Measurements from ENCODE around the gene ANAPC16. TPM values are rescaled to one million over a fixed set of nuclear protein-coding genes. Genes with fewer than 3 reads are reported as not detected.

ANAPC16 gene
- total RNA-seq (2014; rRNA removed; shearing (Covaris generic); ENCODE audit: low replicate concordance): 61.1 and 141 TPM in 2 replicates

DNA sequence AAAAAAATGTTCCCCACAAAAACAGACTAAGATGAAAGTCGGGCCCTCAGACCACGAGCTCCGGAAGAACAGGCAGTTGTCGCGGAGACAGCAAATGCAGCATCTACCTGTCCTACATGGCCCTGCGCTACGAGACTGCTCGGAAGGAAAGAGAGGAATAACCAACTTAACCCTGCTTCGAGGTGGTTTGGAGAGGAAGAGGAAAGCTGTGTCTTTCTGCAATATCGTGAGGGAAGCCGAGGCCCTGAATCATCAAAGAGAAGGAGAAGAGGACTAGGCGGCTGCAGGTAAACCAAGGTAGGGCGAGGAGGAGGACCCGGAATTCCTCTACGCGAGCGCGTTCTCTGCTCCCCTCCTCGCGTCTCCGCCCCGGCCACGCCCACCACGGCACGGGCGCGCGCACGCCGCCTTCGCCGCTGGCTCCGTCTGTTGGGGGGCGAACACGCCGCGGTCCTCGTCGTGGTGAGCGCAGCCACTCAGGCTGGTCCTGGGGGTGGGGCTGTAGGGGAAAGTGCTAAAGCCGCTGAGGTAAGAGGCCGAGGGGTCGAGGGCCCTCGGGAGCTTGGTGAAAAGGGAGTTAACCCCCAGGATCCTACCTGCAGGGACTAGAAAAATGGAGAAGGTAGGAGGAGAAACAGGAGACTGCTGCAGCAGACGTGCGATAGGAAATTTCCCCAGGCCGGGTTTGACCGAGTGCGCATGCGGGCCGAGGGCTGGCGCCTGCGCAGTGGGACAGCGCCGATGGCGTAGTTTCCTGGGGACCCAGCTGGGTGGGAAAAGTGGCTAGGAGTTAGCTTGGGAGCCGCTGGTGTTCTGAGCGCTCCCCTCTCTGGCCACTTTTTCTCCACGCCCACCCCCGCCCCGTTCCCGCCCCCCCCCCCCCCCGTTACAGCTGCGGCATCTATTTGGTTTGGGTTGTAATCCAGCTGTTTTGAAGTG lies at the start of gene ANAPC16, which contains the start of gene ASCC1:
TSS of gene ANAPC16 (plus strand) at position 402 of the 939 bp plus-strand sequence. CDS start 7,903 bp downstream, outside the sequence.
TSS of gene ASCC1 (minus strand) at position 666 of the 939 bp plus-strand sequence. CDS start 2,978 bp downstream, outside the sequence.
- no peaks in the 10 kb centered on the region for H3K27me3 ChIP-seq
- peak; percentile 91 for DNase-seq
- no peaks in the 10 kb centered on the region for H3K9me3 ChIP-seq
- H3K4me3 ChIP-seq: peak within 1 kb of the TSS; percentile 85
- peaks cover 1% of the 10 kb centered on the region for H3K36me3 ChIP-seq

- H3K27me3 ChIP-seq: no peaks in the 10 kb centered on the region
- H3K36me3 ChIP-seq: no peaks in the 10 kb centered on the region; the same call in 1 of the 2 replicates
- no peak for DNase-seq
- H3K4me3 ChIP-seq: no peak overlapping the region
- H3K9me3 ChIP-seq: no peaks in the 10 kb centered on the region
Measured at GRCh38 chr10:72167118-72167517, 48.7 kb upstream of the ANAPC16 start.

GRCh38 chr10:72170263-72170662 lies 45.5 kb upstream of the ANAPC16 start:
- DNase-seq: no peak

GRCh38 chr10:72170733-72171132 lies 45.1 kb upstream of the ANAPC16 start:
- DNase-seq: no peak
- H3K4me3 ChIP-seq: no peak overlapping the region
- no peaks in the 10 kb centered on the region for H3K9me3 ChIP-seq
- H3K27me3 ChIP-seq: no peaks in the 10 kb centered on the region
- H3K36me3 ChIP-seq: no peaks in the 10 kb centered on the region; the same call in 1 of the 2 replicates

More at GRCh38 chr10:72170263-72170662, 45.5 kb upstream of the ANAPC16 start:
- H3K36me3 ChIP-seq: no peaks in the 10 kb centered on the region; the same call in 1 of the 2 replicates
- H3K9me3 ChIP-seq: no peaks in the 10 kb centered on the region
- H3K27me3 ChIP-seq: no peaks in the 10 kb centered on the region
- H3K4me3 ChIP-seq: no peak overlapping the region

DNA sequence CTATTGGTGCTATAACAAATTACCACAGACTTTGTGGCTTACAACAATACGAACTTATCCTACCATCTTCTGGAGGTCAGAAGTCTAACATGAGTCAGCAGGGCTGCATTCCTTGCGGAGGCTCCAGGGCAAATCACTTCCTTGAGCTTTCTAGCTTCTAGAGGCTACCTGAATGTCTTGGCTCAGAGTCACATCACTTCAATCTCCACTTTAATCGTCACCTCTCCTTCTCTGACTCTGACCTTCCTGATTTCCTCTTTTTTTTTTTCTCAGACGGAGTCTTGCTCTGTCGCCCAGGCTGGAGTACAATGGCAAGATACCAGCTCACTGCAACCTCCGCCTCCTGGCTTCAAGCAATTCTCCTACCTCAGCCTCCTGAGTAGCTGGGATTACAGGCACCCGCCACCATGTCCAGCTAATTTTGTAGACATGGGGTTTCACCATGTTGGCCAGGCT lies 44.6 kb upstream of the ANAPC16 start:
- Histone ChIP-seq H3K4me3 (no peak overlapping the region), H3K27me3 (no peaks in the 10 kb centered on the region), H3K9me3 (no peaks in the 10 kb centered on the region), H3K36me3 (no peaks in the 10 kb centered on the region; the same call in 1 of the 2 replicates)
- peak; percentile 40 for DNase-seq

DNA sequence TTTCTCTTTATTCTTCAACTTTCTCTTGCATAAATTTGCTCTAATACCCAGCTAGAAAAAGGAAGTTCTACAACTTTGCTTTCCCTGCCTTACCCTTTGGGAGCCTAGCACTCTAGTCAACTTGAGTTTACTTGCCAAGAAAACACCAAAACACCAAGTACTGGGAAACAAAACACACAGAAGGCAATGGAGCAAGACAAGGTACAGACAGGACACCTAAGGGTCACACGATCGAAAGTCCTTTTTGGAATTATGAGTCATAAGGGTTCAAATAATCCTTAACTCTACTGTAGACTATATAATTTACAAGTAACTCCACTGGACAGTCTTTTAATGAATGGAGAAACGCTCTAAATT lies 42.6 kb upstream of the ANAPC16 start:
- Histone ChIP-seq H3K27me3 (no peaks in the 10 kb centered on the region), H3K36me3 (no peaks in the 10 kb centered on the region; the same call in none of the 2 replicates), H3K4me3 (no peak overlapping the region), H3K9me3 (no peaks in the 10 kb centered on the region)
- DNase-seq: no peak

DNA sequence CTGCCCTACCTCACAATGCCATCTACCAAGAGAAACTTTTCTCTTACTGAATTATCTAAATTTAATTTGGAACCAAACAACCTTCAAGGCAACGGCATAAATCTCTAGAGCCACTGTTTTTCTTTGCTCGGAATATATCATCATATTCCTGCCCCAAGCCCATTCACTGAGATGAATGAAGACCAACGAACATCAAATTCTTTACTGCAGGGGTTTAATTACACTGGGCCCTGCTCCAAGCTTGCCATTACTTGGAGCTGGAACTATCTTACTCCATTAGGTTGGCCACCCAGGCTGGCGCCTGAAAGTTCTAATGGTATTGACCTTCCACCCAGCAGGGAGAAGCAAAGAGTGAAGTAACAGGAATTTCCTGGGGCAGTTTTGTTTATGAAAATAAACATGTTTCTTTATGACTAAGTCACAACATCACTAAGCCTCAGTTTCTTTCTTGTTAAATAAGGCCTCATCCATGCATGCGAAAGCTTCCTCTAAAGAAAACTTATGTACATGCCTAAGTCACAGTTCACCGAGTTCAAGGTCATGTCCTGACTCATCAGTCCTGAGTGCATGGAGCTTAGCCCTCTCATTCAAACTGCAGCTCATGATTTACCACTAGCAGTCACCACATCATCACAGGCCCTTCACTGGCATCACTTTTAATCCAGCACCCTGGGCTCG lies 42.1 kb upstream of the ANAPC16 start:
- no peaks in the 10 kb centered on the region for H3K9me3 ChIP-seq
- no peaks in the 10 kb centered on the region for H3K27me3 ChIP-seq
- DNase-seq: peak; percentile 55
- H3K4me3 ChIP-seq: no peak overlapping the region
- H3K36me3 ChIP-seq: peaks cover 4% of the 10 kb centered on the region

DNA sequence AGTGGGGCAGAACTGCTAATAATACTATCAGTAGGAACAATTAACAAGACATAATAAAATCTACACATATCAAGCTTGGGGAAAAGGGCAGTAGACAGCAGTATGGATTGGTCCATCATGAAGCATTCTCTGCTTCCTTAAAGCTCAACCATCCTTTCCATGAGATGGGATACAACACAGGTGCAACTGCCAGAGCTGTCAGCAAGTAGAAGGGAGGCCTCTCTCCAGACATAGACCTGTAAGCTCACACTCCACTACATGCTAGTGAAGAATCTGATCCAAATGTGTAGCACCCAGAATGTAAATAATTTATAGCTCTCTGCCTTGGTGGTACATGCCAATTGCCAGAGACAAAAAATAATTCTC lies 41.5 kb upstream of the ANAPC16 start:
- H3K36me3 ChIP-seq: peaks cover 4% of the 10 kb centered on the region
- H3K4me3 ChIP-seq: no peak overlapping the region
- H3K27me3 ChIP-seq: no peaks in the 10 kb centered on the region
- H3K9me3 ChIP-seq: no peaks in the 10 kb centered on the region
- no peak for DNase-seq

DNA sequence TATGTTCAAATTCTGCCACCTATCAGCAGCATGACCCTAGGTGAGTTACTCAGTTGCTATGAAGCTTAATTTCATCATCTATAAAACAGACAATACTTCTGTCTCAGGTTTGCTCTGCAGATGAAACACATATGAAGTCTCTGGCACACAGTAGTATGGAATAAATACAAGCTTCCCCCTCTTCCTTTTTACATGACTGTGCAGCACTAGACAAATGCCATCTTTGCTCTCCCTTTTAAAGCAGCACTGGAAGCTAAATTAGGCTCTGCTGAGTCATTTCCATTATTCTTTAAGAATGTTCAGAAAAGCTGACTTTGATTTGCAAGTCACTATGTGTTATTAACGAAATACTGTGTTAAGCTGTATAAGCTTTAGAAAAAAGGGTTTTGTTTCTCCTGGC lies 40.7 kb upstream of the ANAPC16 start:
- H3K36me3 ChIP-seq: peaks cover 4% of the 10 kb centered on the region
- no peaks in the 10 kb centered on the region for H3K9me3 ChIP-seq
- H3K4me3 ChIP-seq: no peak overlapping the region
- no peak for DNase-seq
- H3K27me3 ChIP-seq: no peaks in the 10 kb centered on the region

DNA sequence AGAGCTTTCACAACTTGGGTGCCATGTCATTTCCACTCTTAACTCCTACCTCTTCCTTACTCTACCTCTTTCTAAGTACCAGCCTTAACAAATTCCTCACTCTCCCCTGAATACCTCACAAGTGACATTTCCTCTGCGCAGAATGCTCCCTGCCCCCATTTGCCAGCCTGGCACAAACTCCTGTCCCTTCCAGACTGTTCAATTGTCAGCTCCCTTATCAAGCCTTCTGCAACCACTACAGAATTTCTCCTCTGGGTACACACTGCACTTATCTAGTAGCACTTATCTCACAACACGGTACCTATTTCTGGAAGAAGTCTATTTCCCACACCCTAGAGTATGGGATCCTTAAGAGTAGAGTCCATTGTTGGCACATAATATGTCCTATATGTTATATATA lies 39.1 kb upstream of the ANAPC16 start:
- no peak for DNase-seq
- H3K9me3 ChIP-seq: no peaks in the 10 kb centered on the region
- H3K27me3 ChIP-seq: no peaks in the 10 kb centered on the region
- H3K4me3 ChIP-seq: no peak overlapping the region
- H3K36me3 ChIP-seq: peaks cover 4% of the 10 kb centered on the region

GRCh38 chr10:72177454-72177853 lies 38.4 kb upstream of the ANAPC16 start:
- H3K27me3 ChIP-seq: no peaks in the 10 kb centered on the region

GRCh38 chr10:72184156-72184555 lies 31.7 kb upstream of the ANAPC16 start:
- no peak overlapping the region for H3K4me3 ChIP-seq
- DNase-seq: no peak
- no peaks in the 10 kb centered on the region for H3K27me3 ChIP-seq
- H3K36me3 ChIP-seq: peaks cover 3% of the 10 kb centered on the region
- peaks cover 9% of the 10 kb centered on the region for H3K9me3 ChIP-seq

More at GRCh38 chr10:72177454-72177853, 38.4 kb upstream of the ANAPC16 start:
- DNase-seq: no peak
- Histone ChIP-seq H3K4me3 (no peak overlapping the region), H3K9me3 (no peaks in the 10 kb centered on the region), H3K36me3 (peaks cover 4% of the 10 kb centered on the region)

DNA sequence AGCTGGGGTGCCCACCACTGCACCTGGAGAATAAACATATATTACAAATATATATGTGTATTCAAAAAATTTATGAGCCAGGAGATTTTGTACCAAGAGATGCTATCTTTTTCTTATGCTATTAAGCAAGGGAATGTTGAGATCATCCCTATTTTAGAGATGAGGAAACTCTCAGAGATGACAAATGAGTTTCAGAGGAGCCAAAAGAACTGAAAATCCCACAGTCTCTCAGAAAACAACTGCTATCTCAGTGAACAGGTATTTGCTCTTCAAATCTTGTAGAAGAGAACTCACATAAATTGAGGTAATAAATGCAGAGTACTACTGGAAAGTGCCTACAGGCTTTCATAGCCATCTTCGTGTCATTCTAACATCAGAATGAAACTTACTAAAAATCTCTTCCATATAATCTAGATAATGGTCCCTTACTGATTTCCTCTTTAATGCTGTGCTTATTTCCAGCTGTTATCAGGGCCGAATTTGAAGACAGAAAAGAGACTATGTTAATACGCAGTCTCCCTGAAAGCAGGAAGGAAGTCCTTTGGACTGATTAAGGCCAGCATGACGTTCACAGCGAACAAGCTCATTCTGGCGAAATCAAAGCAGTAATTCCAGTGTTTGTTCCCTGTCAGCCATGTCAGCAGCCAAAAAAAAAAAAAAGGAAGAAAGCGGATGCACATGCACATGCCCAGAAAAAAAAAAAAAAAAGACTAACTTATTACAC lies 29.4 kb upstream of the ANAPC16 start:
- Histone ChIP-seq H3K4me3 (no peak overlapping the region), H3K9me3 (peaks cover 9% of the 10 kb centered on the region)
- no peak for DNase-seq

DNA sequence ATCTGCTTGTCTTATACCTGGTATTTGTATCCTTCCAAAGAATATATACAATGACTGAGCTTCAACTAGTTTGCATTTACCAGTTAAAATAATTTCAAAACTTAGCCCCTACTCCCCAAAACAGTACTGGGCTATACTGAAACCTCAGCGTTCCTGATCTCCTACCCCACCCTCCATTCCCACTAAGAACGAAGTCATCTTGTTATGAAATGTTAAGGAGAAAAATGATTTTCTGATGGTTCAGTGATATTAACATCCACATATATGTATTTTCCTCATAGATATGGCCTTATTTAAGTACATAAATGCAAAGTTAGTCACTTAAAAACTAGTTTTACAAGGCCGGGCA lies 28.9 kb upstream of the ANAPC16 start:
- no peak for DNase-seq
- no peak overlapping the region for H3K4me3 ChIP-seq
- peaks cover 9% of the 10 kb centered on the region for H3K9me3 ChIP-seq
- peaks cover 3% of the 10 kb centered on the region for H3K36me3 ChIP-seq
- H3K27me3 ChIP-seq: no peaks in the 10 kb centered on the region

More for the DNA sequence above, 29.4 kb upstream of the ANAPC16 start:
- Histone ChIP-seq H3K36me3 (peaks cover 3% of the 10 kb centered on the region), H3K27me3 (no peaks in the 10 kb centered on the region)

DNA sequence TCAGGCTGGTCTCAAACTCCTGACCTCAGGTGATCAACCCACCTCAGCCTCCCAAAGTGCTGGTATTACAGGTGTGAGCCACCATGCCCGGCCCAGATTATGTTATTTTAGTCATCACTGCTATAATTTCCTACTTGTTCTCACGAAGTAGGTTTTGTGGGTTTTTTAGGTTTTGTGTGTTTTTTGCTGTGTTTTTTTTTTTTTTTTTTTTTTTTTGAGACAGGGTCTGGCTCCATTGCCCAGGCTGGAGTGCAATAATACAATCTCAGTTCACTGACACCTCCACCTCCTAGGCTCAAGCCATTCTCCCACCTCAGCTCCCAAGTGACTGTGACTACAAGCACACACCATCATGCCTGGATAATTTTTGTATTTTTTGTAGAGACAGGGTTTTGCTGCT lies 20.9 kb upstream of the ANAPC16 start:
- no peaks in the 10 kb centered on the region for H3K27me3 ChIP-seq
- H3K9me3 ChIP-seq: no peaks in the 10 kb centered on the region
- H3K4me3 ChIP-seq: no peak overlapping the region
- DNase-seq: no peak
- H3K36me3 ChIP-seq: peaks cover 16% of the 10 kb centered on the region

DNA sequence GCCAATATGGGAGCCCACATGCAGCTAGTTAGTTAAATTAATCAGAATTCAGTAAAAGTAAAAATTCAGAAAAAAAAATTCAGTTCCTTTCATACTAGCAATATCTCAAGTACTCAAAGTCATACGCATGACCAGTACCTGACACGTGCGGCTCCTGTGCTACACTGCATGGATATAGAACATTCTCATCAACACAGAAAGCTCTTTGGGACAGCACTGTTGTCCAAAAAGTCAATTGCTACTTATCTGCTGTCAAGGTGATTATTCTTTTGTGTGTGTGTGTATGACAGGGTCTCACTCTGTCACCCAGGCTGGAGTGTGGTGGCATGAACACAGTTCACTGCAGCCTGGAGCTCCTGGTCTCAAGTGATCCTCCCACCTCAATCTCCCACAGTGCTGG lies 14.9 kb upstream of the ANAPC16 start:
- peaks cover 18% of the 10 kb centered on the region for H3K36me3 ChIP-seq
- H3K9me3 ChIP-seq: no peaks in the 10 kb centered on the region
- no peak for DNase-seq
- H3K4me3 ChIP-seq: no peak overlapping the region
- H3K27me3 ChIP-seq: no peaks in the 10 kb centered on the region

GRCh38 chr10:72201293-72201692 lies 14.5 kb upstream of the ANAPC16 start:
- H3K4me3 ChIP-seq: no peak overlapping the region
- no peaks in the 10 kb centered on the region for H3K9me3 ChIP-seq
- no peak for DNase-seq
- peaks cover 15% of the 10 kb centered on the region for H3K36me3 ChIP-seq
- H3K27me3 ChIP-seq: no peaks in the 10 kb centered on the region

Measured in MG63 (cell line).